Neural cell (in vitro differentiated cells): Measurements from ENCODE around the gene RNF123. TPM values are rescaled to one million over a fixed set of nuclear protein-coding genes. Genes with fewer than 3 reads are reported as not detected.

Experiments
- H2AFZ ChIP-seq: fragments of 200-600, 300-800 bp; sonication (generic), shearing (Covaris generic); 2 replicates; pipeline ENCODE4 v1.6.0; 2014; ENCODE audit warnings: low read depth, mild to moderate bottlenecking, antibody characterized with exemption, low read length, moderate library complexity
- H3F3A ChIP-seq: fragments of 200-600 bp; shearing (Covaris generic); 2 replicates; pipeline ENCODE4 v1.6.1; 2016; ENCODE audit warnings: mild to moderate bottlenecking, moderate library complexity, mixed read lengths, antibody characterized with exemption, low read length; ENCODE audit not compliant: insufficient read depth, poor library complexity, severe bottlenecking
- H3K27ac ChIP-seq: fragments of 200-600, 300-800 bp; sonication (generic), shearing (Covaris generic); 2 replicates; pipeline ENCODE4 v1.5.1; 2014; ENCODE audit warnings: mild to moderate bottlenecking, low read length, moderate library complexity
- H3K27me3 ChIP-seq: fragments of 300-800, 200-600 bp; sonication (generic), shearing (Covaris generic); 2 replicates; pipeline ENCODE4 v1.6.0; 2014; ENCODE audit warnings: mild to moderate bottlenecking, low read depth, low read length, moderate library complexity; ENCODE audit not compliant: insufficient read depth
- H3K36me3 ChIP-seq: fragments of 300-800, 200-600 bp; sonication (generic), shearing (Covaris generic); 2 replicates; pipeline ENCODE4 v1.5.1; 2014; ENCODE audit warnings: mild to moderate bottlenecking, antibody characterized with exemption, low read length, moderate library complexity; ENCODE audit not compliant: insufficient read depth
- H3K4me2 ChIP-seq: fragments of 300-800, 200-600 bp; sonication (generic), shearing (Covaris generic); 2 replicates; pipeline ENCODE4 v1.6.0; 2014; ENCODE audit warnings: mild to moderate bottlenecking, low read length
- H3K4me3 ChIP-seq: fragments of 300-800, 200-600 bp; sonication (generic), shearing (Covaris generic); 2 replicates; pipeline ENCODE4 v1.5.1; 2014; ENCODE audit warnings: mild to moderate bottlenecking, low read length, moderate library complexity
- H3K79me2 ChIP-seq: fragments of 200-600 bp; shearing (Covaris generic); replicated peaks from 2 replicates; pipeline ENCODE4 v1.6.0; 2014; ENCODE audit warnings: mild to moderate bottlenecking, low read length, moderate library complexity; ENCODE audit not compliant: insufficient read depth
- H3K9ac ChIP-seq: fragments of 300-800, 200-600 bp; sonication (generic), shearing (Covaris generic); 2 replicates; pipeline ENCODE4 v1.6.1; 2016; ENCODE audit warnings: mild to moderate bottlenecking, low read length, mixed read lengths
- H3K9me2 ChIP-seq: fragments of 200-600 bp; shearing (Covaris generic); 2 replicates; pipeline ENCODE4 v1.6.1; 2016; ENCODE audit warnings: mild to moderate bottlenecking, low read length, mixed read lengths; ENCODE audit not compliant: insufficient read depth
- H3K9me3 ChIP-seq: fragments of 200-600, 300-800 bp; sonication (generic), shearing (Covaris generic); 2 replicates; pipeline ENCODE4 v1.6.1; 2016; ENCODE audit warnings: mild to moderate bottlenecking, mixed run types, low read length, moderate library complexity, mixed read lengths
- H4K20me1 ChIP-seq: fragments of 200-600 bp; shearing (Covaris generic); 2 replicates; pipeline ENCODE4 v1.6.1; 2016; ENCODE audit warnings: mild to moderate bottlenecking, mixed run types; ENCODE audit not compliant: insufficient read depth
- EP300 ChIP-seq: fragments of 450-650 bp; conservative IDR thresholded peaks from 2 replicates; pipeline ENCODE4 v1.6.1; 2014; ENCODE audit warnings: antibody characterized with exemption, mild to moderate bottlenecking, moderate library complexity; ENCODE audit not compliant: poor library complexity, severe bottlenecking
- EZH2 ChIP-seq: fragments of 200-600, 300-800 bp; shearing (Covaris generic), sonication (generic); IDR thresholded peaks from 2 replicates; pipeline ENCODE4 v1.6.1; 2014; ENCODE audit warnings: antibody characterized with exemption, low read length, borderline replicate concordance, mild to moderate bottlenecking; ENCODE audit not compliant: insufficient read depth, poor library complexity, severe bottlenecking
- MXI1 ChIP-seq: fragments of 450-650 bp; conservative IDR thresholded peaks from 2 replicates; pipeline ENCODE4 v1.6.1; 2014; ENCODE audit warnings: antibody characterized with exemption, mild to moderate bottlenecking; ENCODE audit not compliant: poor library complexity, severe bottlenecking
- POLR2AphosphoS5 ChIP-seq: IDR thresholded peaks from 2 replicates; pipeline ENCODE4 v1.6.1; 2012
- RAD21 ChIP-seq: fragments of 450-650 bp; conservative IDR thresholded peaks from 2 replicates; pipeline ENCODE4 v1.6.1; 2014; ENCODE audit warnings: antibody characterized with exemption, mild to moderate bottlenecking, moderate library complexity
- SMC3 ChIP-seq: fragments of 450-650 bp; conservative IDR thresholded peaks from 2 replicates; pipeline ENCODE4 v1.6.1; 2014; ENCODE audit warnings: antibody characterized with exemption, mild to moderate bottlenecking, moderate library complexity; ENCODE audit not compliant: poor library complexity
- TAF1 ChIP-seq: IDR thresholded peaks from 2 replicates; pipeline ENCODE4 v1.6.1; 2012; ENCODE audit warnings: low read depth
- polyA plus RNA-seq: library from polyadenylated mRNA; depleted of rRNA; stranded (reverse); fragments of >200 nt; gene quantifications from 2 replicates; pipeline ENCODE4 v1.2.3, GENCODE V29; 2014
- small RNA-seq, 3 experiments: library from RNA; depleted of rRNA; stranded (forward); fragments of <200 nt; gene quantifications; one replicate each; pipeline ENCODE3, GENCODE V24; 2012
- TF ChIP-seq, protein P1 (sequence below): IDR thresholded peaks from 2 replicates; pipeline ENCODE4 v1.6.1; 2012; ENCODE audit warnings: borderline replicate concordance
- TF ChIP-seq, protein P2 (sequence below): fragments of 450-650 bp; IDR thresholded peaks from 2 replicates; pipeline ENCODE4 v1.5.1; 2014; ENCODE audit warnings: antibody characterized with exemption, mild to moderate bottlenecking, moderate library complexity; ENCODE audit not compliant: poor library complexity, severe bottlenecking

Gene RNF123
- polyA plus RNA-seq, 1 donor from 2014 or later, result 27.4 TPM

DNA sequence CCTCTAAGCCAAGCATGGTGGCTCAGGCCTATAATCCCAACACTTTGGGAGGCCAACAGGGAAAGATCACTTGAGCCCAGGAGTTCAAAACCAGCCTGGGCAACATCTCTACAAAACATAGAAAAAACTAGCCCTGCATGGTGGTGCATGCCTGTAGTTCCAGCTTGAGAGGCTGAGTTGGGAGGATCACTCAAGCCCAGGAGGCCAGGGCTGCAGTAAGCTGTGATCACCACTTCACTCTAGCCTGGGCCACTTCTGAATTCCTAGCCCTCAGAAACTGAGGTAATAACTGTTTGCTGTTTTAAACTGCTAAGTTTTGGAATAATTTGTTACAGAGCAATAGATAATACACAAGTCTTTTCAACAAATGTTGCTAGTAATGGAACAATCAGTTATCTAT lies 80.6 kb downstream of the RNF123 start:
- peaks cover 73% of the 10 kb centered on the region for H3K79me2 ChIP-seq
- no peak overlapping the region for H3K4me2 ChIP-seq
- H2AFZ ChIP-seq, result no peak overlapping the region
- no peaks in the 10 kb centered on the region for H3K9me3 ChIP-seq
- H3K27me3 ChIP-seq, result no peaks in the 10 kb centered on the region
- no peak overlapping the region for H3K9ac ChIP-seq
- H4K20me1 ChIP-seq, result peaks cover 5% of the 10 kb centered on the region
- H3K27ac ChIP-seq, result no peak overlapping the region
- H3K36me3 ChIP-seq, result no peaks in the 10 kb centered on the region
- no peak overlapping the region for H3K4me3 ChIP-seq
- H3F3A ChIP-seq, result no peaks in the 10 kb centered on the region
- no peaks in the 10 kb centered on the region for H3K9me2 ChIP-seq
- TF ChIP-seq EP300, result no peak
- TF ChIP-seq RAD21, result no peak
- no peak for TF ChIP-seq SMC3
- no peak for TF ChIP-seq EZH2
- TF ChIP-seq MXI1, result no peak
- TF ChIP-seq, protein P1, sequence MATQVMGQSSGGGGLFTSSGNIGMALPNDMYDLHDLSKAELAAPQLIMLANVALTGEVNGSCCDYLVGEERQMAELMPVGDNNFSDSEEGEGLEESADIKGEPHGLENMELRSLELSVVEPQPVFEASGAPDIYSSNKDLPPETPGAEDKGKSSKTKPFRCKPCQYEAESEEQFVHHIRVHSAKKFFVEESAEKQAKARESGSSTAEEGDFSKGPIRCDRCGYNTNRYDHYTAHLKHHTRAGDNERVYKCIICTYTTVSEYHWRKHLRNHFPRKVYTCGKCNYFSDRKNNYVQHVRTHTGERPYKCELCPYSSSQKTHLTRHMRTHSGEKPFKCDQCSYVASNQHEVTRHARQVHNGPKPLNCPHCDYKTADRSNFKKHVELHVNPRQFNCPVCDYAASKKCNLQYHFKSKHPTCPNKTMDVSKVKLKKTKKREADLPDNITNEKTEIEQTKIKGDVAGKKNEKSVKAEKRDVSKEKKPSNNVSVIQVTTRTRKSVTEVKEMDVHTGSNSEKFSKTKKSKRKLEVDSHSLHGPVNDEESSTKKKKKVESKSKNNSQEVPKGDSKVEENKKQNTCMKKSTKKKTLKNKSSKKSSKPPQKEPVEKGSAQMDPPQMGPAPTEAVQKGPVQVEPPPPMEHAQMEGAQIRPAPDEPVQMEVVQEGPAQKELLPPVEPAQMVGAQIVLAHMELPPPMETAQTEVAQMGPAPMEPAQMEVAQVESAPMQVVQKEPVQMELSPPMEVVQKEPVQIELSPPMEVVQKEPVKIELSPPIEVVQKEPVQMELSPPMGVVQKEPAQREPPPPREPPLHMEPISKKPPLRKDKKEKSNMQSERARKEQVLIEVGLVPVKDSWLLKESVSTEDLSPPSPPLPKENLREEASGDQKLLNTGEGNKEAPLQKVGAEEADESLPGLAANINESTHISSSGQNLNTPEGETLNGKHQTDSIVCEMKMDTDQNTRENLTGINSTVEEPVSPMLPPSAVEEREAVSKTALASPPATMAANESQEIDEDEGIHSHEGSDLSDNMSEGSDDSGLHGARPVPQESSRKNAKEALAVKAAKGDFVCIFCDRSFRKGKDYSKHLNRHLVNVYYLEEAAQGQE, result no peak
- TF ChIP-seq POLR2AphosphoS5, result no peak
- TF ChIP-seq, protein P2, sequence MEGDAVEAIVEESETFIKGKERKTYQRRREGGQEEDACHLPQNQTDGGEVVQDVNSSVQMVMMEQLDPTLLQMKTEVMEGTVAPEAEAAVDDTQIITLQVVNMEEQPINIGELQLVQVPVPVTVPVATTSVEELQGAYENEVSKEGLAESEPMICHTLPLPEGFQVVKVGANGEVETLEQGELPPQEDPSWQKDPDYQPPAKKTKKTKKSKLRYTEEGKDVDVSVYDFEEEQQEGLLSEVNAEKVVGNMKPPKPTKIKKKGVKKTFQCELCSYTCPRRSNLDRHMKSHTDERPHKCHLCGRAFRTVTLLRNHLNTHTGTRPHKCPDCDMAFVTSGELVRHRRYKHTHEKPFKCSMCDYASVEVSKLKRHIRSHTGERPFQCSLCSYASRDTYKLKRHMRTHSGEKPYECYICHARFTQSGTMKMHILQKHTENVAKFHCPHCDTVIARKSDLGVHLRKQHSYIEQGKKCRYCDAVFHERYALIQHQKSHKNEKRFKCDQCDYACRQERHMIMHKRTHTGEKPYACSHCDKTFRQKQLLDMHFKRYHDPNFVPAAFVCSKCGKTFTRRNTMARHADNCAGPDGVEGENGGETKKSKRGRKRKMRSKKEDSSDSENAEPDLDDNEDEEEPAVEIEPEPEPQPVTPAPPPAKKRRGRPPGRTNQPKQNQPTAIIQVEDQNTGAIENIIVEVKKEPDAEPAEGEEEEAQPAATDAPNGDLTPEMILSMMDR, result no peak
- TF ChIP-seq TAF1, result no peak

Small RNA genes lying within 50 kb of the gene (small RNA-seq; reads per million reads assigned to genes)
- gene AMIGO3 (0 reads per million in 3 experiments), gene COX6CP14 (0 reads per million in 3 experiments)

Other genes with a start within 250 kb of the RNF123 start
- 14.3 and 16.5 TPM in 2 replicates for gene DAG1, start 219.3 kb upstream of the RNF123 start, polyA plus RNA-seq
- 2.0 and 3.0 TPM in 2 replicates for gene BSN, start 135.1 kb upstream of the RNF123 start, polyA plus RNA-seq
- gene APEH, start 15.2 kb upstream of the RNF123 start, polyA plus RNA-seq, result 98.4 and 119 TPM in 2 replicates
- gene MST1, start 83 bp upstream of the RNF123 start, polyA plus RNA-seq, result 62.5 and 64.0 TPM in 2 replicates
- 4.0 and 8.0 TPM in 2 replicates for gene AMIGO3, start 30.1 kb downstream of the RNF123 start, polyA plus RNA-seq
- gene GMPPB, start 34.4 kb downstream of the RNF123 start, polyA plus RNA-seq, result 20.0 and 20.8 TPM in 2 replicates
- 52.7 and 62.7 TPM in 2 replicates for gene IP6K1, start 97.0 kb downstream of the RNF123 start, polyA plus RNA-seq
- gene CDHR4, start 110.3 kb downstream of the RNF123 start, polyA plus RNA-seq, result not detected in 2 replicates
- gene INKA1, start 113.7 kb downstream of the RNF123 start, polyA plus RNA-seq, result 1.4 and 1.7 TPM in 2 replicates
- gene UBA7, start 124.4 kb downstream of the RNF123 start, polyA plus RNA-seq, result 2.9 and 4.0 TPM in 2 replicates
- gene TRAIP, start 167.0 kb downstream of the RNF123 start, polyA plus RNA-seq, result 7.5 and 7.6 TPM in 2 replicates
- gene CAMKV, start 180.3 kb downstream of the RNF123 start, polyA plus RNA-seq, result 293 and 316 TPM in 2 replicates
- 2.0 and 4.2 TPM in 2 replicates for gene MST1R, start 214.3 kb downstream of the RNF123 start, polyA plus RNA-seq
- gene MON1A, start 240.3 kb downstream of the RNF123 start, polyA plus RNA-seq, result 35.4 and 41.3 TPM in 2 replicates